ENCODE data around the gene TMEM87A.

The TMEM87A gene

GRCh38 chr15:42199126-42199525 lies 74.1 kb downstream of the TMEM87A start:
- no peak for DNase-seq

- DNase-seq: no peak
Observed at GRCh38 chr15:42198516-42198915, 74.7 kb downstream of the TMEM87A start.

GRCh38 chr15:42194513-42194912 lies 78.7 kb downstream of the TMEM87A start:
- DNase-seq: no peak

GRCh38 chr15:42193383-42193782 lies 79.8 kb downstream of the TMEM87A start:
- no peak for DNase-seq

- no peak for DNase-seq
Observed at GRCh38 chr15:42191610-42192346, 81.5 kb downstream of the TMEM87A start.

- DNase-seq: no peak
Observed at GRCh38 chr15:42190370-42190769, 82.9 kb downstream of the TMEM87A start.

- DNase-seq: no peak
Observed at GRCh38 chr15:42185801-42186200, 87.4 kb downstream of the TMEM87A start.

- DNase-seq: no peak
Observed at GRCh38 chr15:42184736-42185135, 88.5 kb downstream of the TMEM87A start.

- no peak for DNase-seq
Observed at GRCh38 chr15:42184296-42184695, 88.9 kb downstream of the TMEM87A start.

- no peak for DNase-seq
Observed at GRCh38 chr15:42182961-42183360, 90.3 kb downstream of the TMEM87A start.

GRCh38 chr15:42182328-42182886 lies 90.8 kb downstream of the TMEM87A start:
- no peak for DNase-seq

GRCh38 chr15:42178056-42178455 lies 95.2 kb downstream of the TMEM87A start:
- DNase-seq: no peak

- no peak for DNase-seq
Observed at GRCh38 chr15:42175671-42176070, 97.6 kb downstream of the TMEM87A start.

GRCh38 chr15:42172475-42172874 lies 100.8 kb downstream of the TMEM87A start:
- no peak for DNase-seq

- DNase-seq: no peak
Observed at GRCh38 chr15:42171795-42172194, 101.4 kb downstream of the TMEM87A start.

- no peak for DNase-seq
Observed at GRCh38 chr15:42171122-42171521, 102.1 kb downstream of the TMEM87A start.

GRCh38 chr15:42166225-42166940 lies 106.8 kb downstream of the TMEM87A start:
- no peak for DNase-seq

GRCh38 chr15:42165106-42165505 lies 108.1 kb downstream of the TMEM87A start:
- DNase-seq: no peak

GRCh38 chr15:42163947-42164550 lies 109.2 kb downstream of the TMEM87A start:
- no peak for DNase-seq

- DNase-seq: no peak
Observed at GRCh38 chr15:42163291-42163690, 109.9 kb downstream of the TMEM87A start.

All from activated CD4-positive, CD25-positive, alpha-beta regulatory T cell treated with anti-CD3 and anti-CD28 coated beads, Interleukin-2, amount 50 U/mL, for 72 hours (primary cell).